Activated CD4-positive, alpha-beta T cell treated with anti-CD3 and anti-CD28 coated beads, Interleukin-2, amount 50 U/mL, for 24 hours (primary cell): Measurements from ENCODE around the gene RASSF1.
"Not testable (repeated sequence)": the region's sequence is repeated elsewhere in the genome, so short reads cannot be mapped to it uniquely, and the experiment has no call there.

ENCODE experiments used
- DNase-seq, 2 donors: peaks; one replicate each; pipeline ENCODE4 v3.0.0-alpha.2; 2020; ENCODE audit warnings: low read depth in 1 of 2, low spot score in 1 of 2

The RASSF1 gene

GRCh38 chr3:50288387-50289007 lies 52.1 kb downstream of the RASSF1 start:
- no peak for DNase-seq

GRCh38 chr3:50287262-50287661 lies 53.4 kb downstream of the RASSF1 start:
- no peak for DNase-seq

GRCh38 chr3:50286322-50287227 lies 54.1 kb downstream of the RASSF1 start:
- DNase-seq: no peak

GRCh38 chr3:50284121-50284520 lies 56.5 kb downstream of the RASSF1 start:
- not testable (repeated sequence) for DNase-seq
